ENCODE data around the gene FBXO38. TPM values are rescaled to one million over a fixed set of nuclear protein-coding genes. Genes with fewer than 3 reads are reported as not detected.

FBXO38 gene, protein sequence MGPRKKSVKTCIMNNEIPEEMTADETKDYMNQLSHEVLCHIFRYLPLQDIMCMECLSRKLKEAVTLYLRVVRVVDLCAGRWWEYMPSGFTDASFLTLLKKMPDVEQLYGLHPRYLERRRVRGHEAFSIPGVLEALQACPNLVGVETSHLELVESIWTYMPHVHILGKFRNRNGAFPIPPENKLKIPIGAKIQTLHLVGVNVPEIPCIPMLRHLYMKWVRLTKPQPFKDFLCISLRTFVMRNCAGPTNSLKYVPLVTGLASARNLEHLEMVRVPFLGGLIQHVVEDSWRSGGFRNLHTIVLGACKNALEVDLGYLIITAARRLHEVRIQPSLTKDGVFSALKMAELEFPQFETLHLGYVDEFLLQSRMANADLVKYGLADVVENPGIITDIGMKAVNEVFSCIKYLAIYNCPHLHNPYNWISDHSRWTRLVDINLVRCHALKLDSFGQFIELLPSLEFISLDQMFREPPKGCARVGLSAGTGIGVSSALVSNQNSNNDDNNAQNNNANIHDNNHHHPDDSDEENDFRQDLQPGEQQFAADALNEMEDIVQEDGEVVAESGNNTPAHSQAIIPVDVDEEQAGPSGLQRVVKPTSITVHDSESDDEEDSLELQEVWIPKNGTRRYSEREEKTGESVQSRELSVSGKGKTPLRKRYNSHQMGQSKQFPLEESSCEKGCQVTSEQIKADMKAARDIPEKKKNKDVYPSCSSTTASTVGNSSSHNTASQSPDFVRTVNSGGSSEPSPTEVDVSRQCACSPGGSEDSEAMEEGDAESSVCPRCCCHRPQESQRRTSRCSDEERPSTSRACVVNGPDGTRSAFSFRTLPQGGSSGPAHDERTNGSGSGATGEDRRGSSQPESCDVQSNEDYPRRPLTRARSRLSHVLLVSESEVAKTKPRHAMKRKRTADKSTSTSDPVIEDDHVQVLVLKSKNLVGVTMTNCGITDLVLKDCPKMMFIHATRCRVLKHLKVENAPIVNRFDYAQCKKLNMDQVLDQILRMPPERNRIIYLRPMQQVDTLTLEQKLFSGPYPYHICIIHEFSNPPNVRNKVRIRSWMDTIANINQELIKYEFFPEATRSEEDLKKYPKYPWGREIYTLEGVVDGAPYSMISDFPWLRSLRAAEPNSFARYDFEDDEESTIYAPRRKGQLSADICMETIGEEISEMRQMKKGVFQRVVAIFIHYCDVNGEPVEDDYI
- total RNA-seq (2014; rRNA removed; shearing (Covaris generic)): 38.2 and 40.3 TPM in 2 replicates

DNA sequence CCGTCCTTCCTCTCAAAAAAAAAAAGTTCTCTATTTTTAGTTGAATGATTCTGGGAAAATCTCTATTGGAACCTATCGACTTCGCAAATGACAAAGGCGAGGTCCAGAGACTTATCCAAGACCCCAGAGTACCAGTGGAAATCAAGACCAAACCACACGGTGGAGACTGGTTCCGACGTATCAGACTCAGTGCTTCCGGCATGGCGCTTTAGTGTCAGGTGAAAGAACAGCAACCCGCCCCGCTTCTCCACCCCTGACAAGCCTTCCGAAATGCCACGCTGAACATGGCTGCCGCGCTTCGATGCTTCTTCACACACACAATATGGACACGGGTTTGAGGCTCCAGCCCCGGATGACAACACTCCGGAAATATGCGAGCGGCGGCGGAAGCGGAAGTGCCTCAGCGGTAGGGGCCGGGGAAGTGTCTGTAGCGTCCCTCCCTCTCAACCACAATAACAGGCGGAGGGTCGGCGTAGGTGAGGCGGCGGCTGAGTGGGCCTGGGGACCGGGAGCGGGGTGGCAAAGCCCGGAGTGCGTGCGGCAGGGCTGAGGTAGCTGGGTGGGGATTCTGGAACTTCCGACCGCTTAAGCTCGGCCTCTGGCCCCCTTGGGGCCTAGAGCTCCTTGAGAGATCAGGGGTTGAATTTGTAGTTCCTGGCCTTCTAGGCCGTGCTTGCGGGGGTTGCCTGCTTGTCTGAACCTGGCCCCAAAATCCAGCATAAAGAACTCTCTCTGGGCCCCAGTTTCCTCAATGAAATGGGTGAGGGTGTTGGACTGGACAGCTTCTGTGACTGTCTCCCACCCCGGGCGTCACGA lies at the start of gene FBXO38:
FBXO38 (plus strand) TSS at position 395 of the 816 bp plus-strand sequence. CDS start 10,819 bp downstream, outside the sequence.
- DNase-seq (ENCODE audit: low read depth): peak; percentile 99

- DNase-seq (ENCODE audit: low read depth): no peak
Measured at GRCh38 chr5:148335259-148335658, 48.5 kb upstream of the FBXO38 start, which contains the start of gene SPINK9. TSS of gene SPINK9 (plus strand) at chr5:148335559. CDS start at chr5:148335614, 55 bp downstream.

DNA sequence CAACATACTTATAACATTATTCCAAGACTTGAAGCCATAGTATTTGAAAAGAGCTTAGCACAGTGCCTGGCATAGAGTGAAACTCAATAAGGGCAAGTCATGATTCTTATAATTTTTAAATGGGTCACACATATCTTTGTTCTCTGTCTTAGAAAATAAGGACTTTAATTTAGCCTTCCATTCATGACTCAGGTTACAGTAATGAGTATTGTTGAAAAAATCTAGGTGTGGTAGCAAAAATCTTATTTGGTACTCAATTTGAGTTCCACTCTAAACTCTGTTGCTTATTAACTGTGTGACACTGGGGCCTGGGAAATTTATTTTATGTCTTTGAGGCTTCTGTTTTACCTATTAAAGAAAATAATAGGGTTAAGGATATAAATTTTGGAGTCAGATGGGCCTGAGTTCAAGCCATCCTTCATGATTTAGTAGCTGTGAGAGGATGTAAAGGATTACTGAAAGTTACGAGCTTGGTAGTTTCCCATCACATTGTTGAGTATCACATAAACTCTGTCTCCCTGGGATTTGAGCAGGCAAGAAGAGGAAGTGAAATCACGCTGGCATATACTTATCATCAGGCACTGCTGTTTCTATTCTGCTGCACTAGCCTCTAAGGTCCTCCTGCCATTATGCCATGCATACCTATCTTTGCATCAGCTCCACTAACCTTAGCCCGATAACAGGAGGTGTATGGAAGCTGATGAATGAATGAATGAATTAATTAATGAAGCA lies 46.9 kb upstream of the FBXO38 start:
- DNase-seq (ENCODE audit: low read depth): no peak

GRCh38 chr5:148342371-148343045 lies 41.2 kb upstream of the FBXO38 start:
- DNase-seq (ENCODE audit: low read depth): no peak

DNA sequence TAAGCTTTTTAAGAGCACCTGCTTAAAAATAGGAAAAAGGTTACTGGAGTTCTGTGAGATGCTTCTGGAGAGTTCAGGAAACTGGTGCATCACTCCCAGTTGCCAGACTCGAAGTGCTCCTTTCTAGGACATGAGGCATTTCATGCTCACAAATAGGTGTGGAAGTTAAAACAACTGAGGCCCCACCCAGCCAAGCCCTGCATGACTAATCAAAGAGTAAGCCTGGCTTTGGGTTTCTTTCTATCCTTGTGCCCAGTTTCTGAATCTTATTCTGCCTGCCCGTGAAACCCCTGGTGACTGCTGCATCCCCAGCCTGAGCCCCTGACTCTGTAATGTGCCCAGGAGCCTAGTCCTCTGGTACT lies 40.7 kb upstream of the FBXO38 start:
- peak; percentile 44 for DNase-seq (ENCODE audit: low read depth)

DNA sequence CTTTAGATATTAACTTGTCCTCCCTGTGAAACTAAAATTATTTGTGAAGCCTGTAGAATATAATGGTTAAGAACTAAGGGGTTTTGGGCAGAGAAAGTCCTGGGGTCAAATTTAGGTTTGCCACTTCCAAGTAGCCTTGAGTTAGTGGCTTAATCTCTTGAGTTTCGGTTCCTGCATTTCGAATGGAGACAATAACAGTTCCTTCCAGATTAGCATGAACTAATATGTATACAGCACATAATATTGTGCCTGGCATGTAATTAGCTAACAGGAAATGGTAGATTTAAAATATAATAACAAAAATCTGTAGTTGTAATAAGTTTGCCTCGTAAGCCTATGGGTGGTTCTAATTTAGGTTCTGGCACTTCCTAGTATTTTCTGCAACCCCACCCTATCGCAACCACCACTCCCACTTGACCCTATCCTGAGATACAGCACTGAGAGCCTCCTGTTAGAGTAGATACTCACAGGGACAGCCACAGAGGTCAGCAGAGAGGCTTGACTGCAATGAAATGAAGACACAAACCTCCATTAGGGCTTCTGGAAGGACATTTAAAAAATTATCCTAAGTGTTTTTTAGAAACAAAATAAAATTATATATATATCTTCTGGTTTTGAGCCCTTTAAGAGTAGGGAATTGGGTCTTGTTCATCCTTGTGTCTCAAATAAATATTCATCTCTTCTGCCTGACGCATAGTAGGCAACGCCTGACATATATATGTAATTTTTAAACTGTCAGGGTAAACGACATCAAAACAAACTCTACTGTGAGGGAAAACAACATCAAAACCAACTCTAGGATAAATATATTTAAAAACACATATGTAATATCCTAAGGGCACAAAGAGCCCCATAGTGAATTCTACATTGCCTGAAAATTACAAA lies 39.9 kb upstream of the FBXO38 start:
- DNase-seq (ENCODE audit: low read depth): no peak

DNA sequence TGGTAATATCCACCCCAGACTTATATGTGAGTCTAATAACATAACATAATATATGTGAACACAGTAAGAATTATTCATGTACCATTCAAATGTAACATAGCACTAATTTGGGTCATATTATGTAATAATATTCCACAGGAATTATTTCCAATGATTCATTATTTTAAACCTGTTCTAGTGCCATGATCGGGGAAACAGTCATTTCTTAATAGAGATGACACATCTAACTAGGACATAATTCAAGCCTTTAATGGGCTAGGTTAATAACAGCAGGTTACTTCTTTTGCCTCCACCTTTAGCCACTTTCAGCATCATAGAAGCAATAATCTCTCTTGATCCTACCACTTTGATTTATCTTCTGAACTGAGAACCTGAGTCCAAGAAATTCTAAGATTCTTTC lies 36.1 kb upstream of the FBXO38 start:
- DNase-seq (ENCODE audit: low read depth): no peak

DNA sequence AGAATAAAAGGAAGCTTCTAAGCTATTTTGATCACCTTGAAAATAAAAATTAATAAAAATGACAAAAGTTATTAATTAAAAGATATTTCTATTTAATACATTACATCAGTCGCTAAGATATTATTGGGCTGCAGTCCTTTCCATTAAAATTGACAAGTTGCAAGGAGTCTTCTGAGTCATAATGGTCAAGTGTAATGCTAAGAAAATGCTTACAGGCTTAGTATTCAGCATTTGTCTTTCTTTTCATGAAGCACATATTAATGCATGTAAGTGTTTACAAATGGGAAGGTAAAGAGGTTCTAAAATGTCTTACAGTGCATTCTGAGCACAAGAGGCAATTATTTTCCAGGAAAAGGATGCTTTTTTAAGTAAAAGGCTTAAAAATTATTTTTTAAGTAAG lies 31.1 kb upstream of the FBXO38 start:
- no peak for DNase-seq (ENCODE audit: low read depth)

DNA sequence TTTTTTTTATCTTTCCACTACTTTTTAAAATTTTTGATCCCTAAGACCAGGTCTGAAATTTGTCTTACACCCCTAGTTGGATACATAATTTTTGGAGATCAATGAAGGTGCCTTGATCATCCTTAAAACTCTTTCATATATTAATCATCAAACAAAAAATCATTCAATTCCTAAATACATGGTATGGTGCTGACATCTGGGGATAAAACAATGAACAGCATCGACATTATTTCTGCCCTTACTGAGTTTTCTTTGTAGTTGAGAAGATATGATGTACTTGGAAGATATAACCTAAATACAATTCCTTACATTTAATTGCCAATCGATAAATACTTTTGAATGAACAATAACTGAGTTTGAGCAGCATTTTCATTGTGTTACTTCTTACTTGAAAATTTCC lies 30.1 kb upstream of the FBXO38 start:
- no peak for DNase-seq (ENCODE audit: low read depth)

GRCh38 chr5:148364343-148364742 lies 19.4 kb upstream of the FBXO38 start:
- DNase-seq (ENCODE audit: low read depth): no peak

DNA sequence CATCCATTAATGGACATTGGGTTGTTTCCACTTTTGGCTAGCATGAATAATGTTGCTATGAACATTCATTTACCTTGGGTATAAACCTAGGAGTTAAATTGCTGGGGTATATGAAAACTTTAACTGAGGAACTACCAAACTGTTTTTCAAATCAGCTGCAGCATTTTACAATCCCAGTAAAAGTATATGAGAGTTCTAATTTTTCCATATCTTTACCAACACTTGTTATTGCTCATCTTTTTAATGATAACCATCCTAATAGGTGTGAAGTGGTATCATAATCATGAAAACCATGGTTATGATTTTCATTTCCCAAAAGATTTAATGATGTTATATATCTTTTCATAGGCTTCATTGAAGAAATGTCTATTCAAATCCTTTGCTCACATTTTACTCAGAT lies 15.5 kb upstream of the FBXO38 start:
- DNase-seq (ENCODE audit: low read depth): no peak

DNA sequence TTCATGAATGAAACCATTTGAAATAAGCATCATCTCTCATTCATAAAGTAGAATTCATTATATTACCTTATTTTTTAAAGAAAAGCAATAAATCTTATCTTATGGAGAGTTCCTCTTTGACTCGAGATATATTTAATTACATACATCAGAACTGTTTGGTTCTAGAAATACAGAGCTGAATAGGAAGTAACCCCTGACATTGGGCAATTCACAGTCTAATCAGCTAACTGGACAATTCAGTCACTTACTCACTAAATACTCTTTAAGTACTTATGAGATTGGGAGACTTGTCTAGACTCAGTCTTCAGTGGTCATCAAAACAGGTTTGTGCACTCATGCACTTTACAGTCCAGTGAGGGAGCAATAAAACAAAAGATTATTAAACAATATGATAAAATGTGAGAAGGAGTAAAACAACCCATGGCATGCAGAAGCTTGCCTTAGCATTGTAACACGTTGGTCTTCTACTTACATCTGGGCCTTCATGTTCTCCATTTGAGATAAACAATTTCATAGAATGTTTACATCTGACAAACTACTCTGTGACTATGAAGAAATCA lies 11.5 kb upstream of the FBXO38 start:
- no peak for DNase-seq (ENCODE audit: low read depth)

- DNase-seq (ENCODE audit: low read depth): no peak
Measured at GRCh38 chr5:148372893-148373292, 10.9 kb upstream of the FBXO38 start.

- peak; percentile 49 for DNase-seq (ENCODE audit: low read depth)
Measured at GRCh38 chr5:148374690-148375360, 8.9 kb upstream of the FBXO38 start.

DNA sequence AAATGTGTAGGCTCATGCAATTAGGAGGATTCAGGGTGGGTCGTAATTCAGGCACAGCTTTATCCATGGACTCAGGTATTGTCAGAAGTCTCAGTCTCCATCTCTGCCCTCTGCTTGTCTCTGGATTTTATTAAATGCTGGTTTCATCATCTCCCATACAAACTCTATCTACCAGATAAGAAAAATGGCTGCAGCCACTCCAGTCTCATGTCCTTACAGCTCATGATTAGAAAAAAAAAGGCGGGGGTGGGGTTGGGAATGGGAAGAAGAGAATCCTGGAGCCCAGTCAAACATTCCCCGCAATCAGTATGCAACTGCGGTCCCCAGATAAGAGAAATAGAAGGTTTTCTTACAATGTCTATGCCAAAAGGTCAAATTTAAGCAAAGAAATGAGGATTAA lies 7.6 kb upstream of the FBXO38 start:
- DNase-seq (ENCODE audit: low read depth): no peak

DNA sequence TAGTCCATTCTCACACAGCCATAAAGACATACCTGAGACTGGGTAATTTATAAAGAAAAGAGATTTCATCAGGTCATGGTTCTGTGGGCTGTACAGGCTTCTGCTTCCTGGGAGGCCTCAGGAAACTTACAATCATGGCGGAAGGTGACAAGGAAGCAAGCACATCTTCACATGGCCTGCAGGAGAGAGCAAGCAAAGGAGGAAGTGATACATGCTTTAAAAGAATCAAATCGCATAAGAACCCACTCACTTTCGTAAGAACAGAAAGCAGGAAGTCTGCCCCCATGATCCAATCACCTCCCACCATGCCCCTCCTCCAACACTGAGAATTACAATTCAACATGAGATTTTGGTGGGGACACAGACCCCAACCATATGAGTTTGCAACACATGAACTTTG lies 5.1 kb upstream of the FBXO38 start:
- no peak for DNase-seq (ENCODE audit: low read depth)

- DNase-seq (ENCODE audit: low read depth): no peak
Measured at GRCh38 chr5:148379340-148379739, 4.4 kb upstream of the FBXO38 start.

- no peak for DNase-seq (ENCODE audit: low read depth)
Measured at GRCh38 chr5:148381906-148382305, 1.9 kb upstream of the FBXO38 start.
